Natural killer cell (primary cell): ENCODE results near the gene RANBP1. TPM values are rescaled to one million over a fixed set of nuclear protein-coding genes. Genes with fewer than 3 reads are reported as not detected.

ENCODE experiments used
- ATAC-seq, 3 donors: fragments of 150-1000 bp in 2 of 3; fragments of 200-7000 bp in 1 of 3; cut with Tn5 transposase; 1 replicate in 1 of 3; 2 replicates in 2 of 3; pipeline ENCODE4 v1.10.0; 2021; ENCODE audit warnings: mild to moderate bottlenecking in 2 of 3, moderate library complexity in 2 of 3
- DNase-seq, 2 donors: peaks; one replicate each; pipeline versions ENCODE4 v3.0.0 to v3.0.0-alpha.2; 2013 to 2021; ENCODE audit warnings: mixed read lengths in 1 of 2
- H3K27ac ChIP-seq: one replicate; pipeline ENCODE4 v1.5.1; 2013; ENCODE audit warnings: mild to moderate bottlenecking, low read length
- H3K27me3 ChIP-seq: one replicate; pipeline ENCODE4 v1.6.1; 2013; ENCODE audit warnings: low read length; ENCODE audit not compliant: control insufficient read depth, insufficient read depth
- H3K36me3 ChIP-seq: one replicate; pipeline ENCODE4 v1.6.1; 2013; ENCODE audit warnings: low read length; ENCODE audit not compliant: control insufficient read depth, insufficient read depth
- H3K4me1 ChIP-seq: one replicate; pipeline ENCODE4 v1.6.1; 2013; ENCODE audit warnings: low read length; ENCODE audit not compliant: control insufficient read depth, insufficient read depth
- H3K4me3 ChIP-seq: one replicate; pipeline ENCODE4 v1.5.1; 2013; ENCODE audit warnings: low read length
- H3K9me3 ChIP-seq: one replicate; pipeline ENCODE4 v1.6.1; 2013; ENCODE audit warnings: low read length; ENCODE audit not compliant: control insufficient read depth, insufficient read depth
- H3K27ac Mint-ChIP-seq, 2 donors: one replicate each; pipeline ENCODE4 v1.8.0; 2022; ENCODE audit warnings: mild to moderate bottlenecking in 2 of 2, mixed read lengths in 2 of 2, moderate library complexity in 1 of 2
- H3K27me3 Mint-ChIP-seq, 2 donors: one replicate each; pipeline ENCODE4 v1.8.0; 2022; ENCODE audit warnings: low read depth in 2 of 2, mixed read lengths in 2 of 2
- H3K36me3 Mint-ChIP-seq: one replicate; pipeline ENCODE4 v1.8.0; 2022; ENCODE audit warnings: mixed read lengths
- H3K4me1 Mint-ChIP-seq, 2 donors: one replicate each; pipeline ENCODE4 v1.8.0; 2022; ENCODE audit warnings: mixed read lengths in 2 of 2
- H3K4me3 Mint-ChIP-seq: one replicate; pipeline ENCODE4 v1.8.0; 2022; ENCODE audit warnings: mild to moderate bottlenecking, moderate library complexity, mixed read lengths
- H3K9me3 Mint-ChIP-seq, 2 donors: one replicate each; pipeline ENCODE4 v1.8.0; 2022; ENCODE audit warnings: mixed read lengths in 2 of 2
- CTCF ChIP-seq: fragments of 200-600 bp; IDR thresholded peaks from one replicate; pipeline ENCODE4 v1.8.0; 2022; ENCODE audit warnings: antibody characterized with exemption
- WGBS: methylation state at CpG from one replicate; pipeline ENCODE4 v1.1.7; 2013; ENCODE audit warnings: missing lambda C conversion rate; ENCODE audit not compliant: insufficient coverage; 5-methylcytosine and 5-hydroxymethylcytosine counted together
- intact Hi-C: fragments of 100-400 bp; cut with micrococcal nuclease; formaldehyde crosslinking; loops from one replicate; pipeline ENCODE4 v1.14.2; 2022
- total RNA-seq, 4 donors: library from RNA; stranded (reverse); fragments of 120-200 nt in 1 of 4; gene quantifications; one replicate each; pipeline versions ENCODE4 v1.2.3 to v1.2.4, GENCODE V29; 2013 to 2022

Gene RANBP1
- total RNA-seq, 3 donors from 2014 or later (not counting 1 experiment from before 2014, with no cell fraction given) = 54.0 to 61.0 (median 56.3) TPM

GRCh38 chr22:20141186-20142077 is 25.5 kb downstream of the RANBP1 start:
- H3K36me3 Mint-ChIP-seq = no peaks in the 10 kb centered on the region
- intact Hi-C loops = no loop called here
- WGBS = 92% methylated on average over 22 of the region's 22 CpGs
- Histone ChIP-seq H3K27me3 (no peaks in the 10 kb centered on the region), H3K27ac (no peak overlapping the region), H3K9me3 (no peaks in the 10 kb centered on the region), H3K4me1 (peaks cover 11% of the 10 kb centered on the region), H3K36me3 (peaks cover 7% of the 10 kb centered on the region), H3K4me3 (no peak overlapping the region)
- peaks cover 6 to 25% of the 10 kb centered on the region in 2 donors for H3K4me1 Mint-ChIP-seq
- no peak overlapping the region for H3K27ac Mint-ChIP-seq
- TF ChIP-seq CTCF = no peak
- no peak overlapping the region for H3K4me3 Mint-ChIP-seq
- no peak for DNase-seq
- H3K9me3 Mint-ChIP-seq = no peaks in the 10 kb centered on the region
- H3K27me3 Mint-ChIP-seq = no peaks in the 10 kb centered on the region
- no peak for ATAC-seq

- peaks cover under 1 to 15% of the 10 kb centered on the region in 2 donors for H3K4me1 Mint-ChIP-seq
- no peaks in the 10 kb centered on the region for H3K9me3 Mint-ChIP-seq
- H3K4me3 Mint-ChIP-seq = no peak overlapping the region
- no peaks in the 10 kb centered on the region for H3K27me3 Mint-ChIP-seq
- Histone ChIP-seq H3K36me3 (peaks cover 7% of the 10 kb centered on the region), H3K27ac (no peak overlapping the region), H3K9me3 (no peaks in the 10 kb centered on the region), H3K4me3 (no peak overlapping the region), H3K4me1 (peaks cover 5% of the 10 kb centered on the region), H3K27me3 (no peaks in the 10 kb centered on the region)
- DNase-seq = no peak
- WGBS = 96% methylated on average over 65 of the region's 65 CpGs
- ATAC-seq = no peak
- H3K36me3 Mint-ChIP-seq = no peaks in the 10 kb centered on the region
- no peak overlapping the region for H3K27ac Mint-ChIP-seq
- intact Hi-C loops = no loop called here
- TF ChIP-seq CTCF = no peak
Measured at GRCh38 chr22:20142711-20143621, 27.1 kb downstream of the RANBP1 start.

- DNase-seq (no peak), ATAC-seq (no peak)
- TF ChIP-seq CTCF = no peak
- H3K27me3 Mint-ChIP-seq = no peaks in the 10 kb centered on the region
- H3K9me3 ChIP-seq = no peaks in the 10 kb centered on the region
- intact Hi-C loops = no loop called here
- no peaks in the 10 kb centered on the region for H3K27me3 ChIP-seq
- no peaks in the 10 kb centered on the region for H3K9me3 Mint-ChIP-seq
- no peak overlapping the region for H3K4me3 Mint-ChIP-seq
- H3K4me1 ChIP-seq = no peaks in the 10 kb centered on the region
- peaks cover 0 to 7% of the 10 kb centered on the region in 2 donors for H3K4me1 Mint-ChIP-seq
- H3K36me3 ChIP-seq = peaks cover 7% of the 10 kb centered on the region
- H3K27ac ChIP-seq = no peak overlapping the region
- 95% methylated on average over 19 of the region's 19 CpGs for WGBS
- H3K36me3 Mint-ChIP-seq = no peaks in the 10 kb centered on the region
- H3K27ac Mint-ChIP-seq = no peak overlapping the region
- H3K4me3 ChIP-seq = no peak overlapping the region
Measured at GRCh38 chr22:20143883-20144665, 28.2 kb downstream of the RANBP1 start.
